ENCODE results near the gene MRPL45.
"Not testable (repeated sequence)": the region's sequence is repeated elsewhere in the genome, so short reads cannot be mapped to it uniquely, and the experiment has no call there.

MRPL45 gene

GRCh38 chr17:38288217-38288827 is 8.6 kb upstream of the MRPL45 start:
- H3K9me3 ChIP-seq (ENCODE audit: control insufficient read depth, low read length); H3K4me2 ChIP-seq (ENCODE audit: low read length); H3K27ac ChIP-seq; H3K4me1 ChIP-seq; H3K9ac ChIP-seq; H3K79me2 ChIP-seq; H2AFZ ChIP-seq; H3K36me3 ChIP-seq (ENCODE audit: control insufficient read depth, insufficient read depth, low read length); H3K27me3 ChIP-seq (ENCODE audit: control insufficient read depth, insufficient read depth, low read length); H3K4me3 ChIP-seq (ENCODE audit: low read depth, low read length): not testable (repeated sequence)
- TF ChIP-seq, protein P1, sequence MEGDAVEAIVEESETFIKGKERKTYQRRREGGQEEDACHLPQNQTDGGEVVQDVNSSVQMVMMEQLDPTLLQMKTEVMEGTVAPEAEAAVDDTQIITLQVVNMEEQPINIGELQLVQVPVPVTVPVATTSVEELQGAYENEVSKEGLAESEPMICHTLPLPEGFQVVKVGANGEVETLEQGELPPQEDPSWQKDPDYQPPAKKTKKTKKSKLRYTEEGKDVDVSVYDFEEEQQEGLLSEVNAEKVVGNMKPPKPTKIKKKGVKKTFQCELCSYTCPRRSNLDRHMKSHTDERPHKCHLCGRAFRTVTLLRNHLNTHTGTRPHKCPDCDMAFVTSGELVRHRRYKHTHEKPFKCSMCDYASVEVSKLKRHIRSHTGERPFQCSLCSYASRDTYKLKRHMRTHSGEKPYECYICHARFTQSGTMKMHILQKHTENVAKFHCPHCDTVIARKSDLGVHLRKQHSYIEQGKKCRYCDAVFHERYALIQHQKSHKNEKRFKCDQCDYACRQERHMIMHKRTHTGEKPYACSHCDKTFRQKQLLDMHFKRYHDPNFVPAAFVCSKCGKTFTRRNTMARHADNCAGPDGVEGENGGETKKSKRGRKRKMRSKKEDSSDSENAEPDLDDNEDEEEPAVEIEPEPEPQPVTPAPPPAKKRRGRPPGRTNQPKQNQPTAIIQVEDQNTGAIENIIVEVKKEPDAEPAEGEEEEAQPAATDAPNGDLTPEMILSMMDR (IDR thresholded peaks at IDR 0.05) = peak; percentile 44

DNA sequence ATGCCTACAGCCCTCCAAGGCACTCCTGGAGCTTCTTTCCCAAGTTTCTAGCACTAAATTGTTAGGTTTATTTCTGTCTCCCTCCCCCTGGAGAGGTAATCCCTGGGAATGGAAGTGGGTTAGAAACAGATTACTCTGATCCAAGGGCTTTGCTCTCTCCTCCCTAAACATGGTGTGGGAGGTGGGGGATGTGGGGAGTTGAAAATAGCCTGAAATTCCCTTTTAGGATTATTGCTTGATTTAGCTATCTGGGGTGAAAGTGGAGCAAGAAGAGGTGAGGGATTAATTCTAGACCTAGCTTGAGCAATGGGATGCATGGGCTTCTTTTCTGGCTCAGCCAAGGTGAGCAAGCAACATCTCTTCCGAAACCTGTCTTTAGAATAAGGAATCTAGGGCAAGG is 7.2 kb upstream of the MRPL45 start:
- not testable (repeated sequence) for H3K79me2 ChIP-seq; H3K27ac ChIP-seq; H2AFZ ChIP-seq; H3K4me1 ChIP-seq; H3K9me3 ChIP-seq (ENCODE audit: control insufficient read depth, low read length); H3K27me3 ChIP-seq (ENCODE audit: control insufficient read depth, insufficient read depth, low read length); H3K4me3 ChIP-seq (ENCODE audit: low read depth, low read length); H3K9ac ChIP-seq; H3K36me3 ChIP-seq (ENCODE audit: control insufficient read depth, insufficient read depth, low read length); H3K4me2 ChIP-seq (ENCODE audit: low read length)

- not testable (repeated sequence) for H3K4me1 ChIP-seq; H3K36me3 ChIP-seq (ENCODE audit: control insufficient read depth, insufficient read depth, low read length); H3K4me3 ChIP-seq (ENCODE audit: low read depth, low read length); H3K9ac ChIP-seq; H3K4me2 ChIP-seq (ENCODE audit: low read length); H3K79me2 ChIP-seq; H3K27me3 ChIP-seq (ENCODE audit: control insufficient read depth, insufficient read depth, low read length); H3K9me3 ChIP-seq (ENCODE audit: control insufficient read depth, low read length)
- H2AFZ ChIP-seq = peak overlapping the region; percentile 84
- peak overlapping the region; percentile 70 for H3K27ac ChIP-seq
These were observed 1.2 kb upstream of the MRPL45 start for GRCh38 chr17:38295602-38296365.

GRCh38 chr17:38315497-38315896 is 18.5 kb downstream of the MRPL45 start:
- H3K79me2 ChIP-seq = no peaks in the 10 kb centered on the region
- no peak overlapping the region for H2AFZ ChIP-seq
- H3K9ac ChIP-seq = no peak overlapping the region
- H3K9me3 ChIP-seq (ENCODE audit: control insufficient read depth, low read length) = no peaks in the 10 kb centered on the region
- no peak overlapping the region for H3K4me2 ChIP-seq (ENCODE audit: low read length)
- H3K27ac ChIP-seq = no peak overlapping the region
- no peak overlapping the region for H3K4me3 ChIP-seq (ENCODE audit: low read depth, low read length)
- H3K27me3 ChIP-seq (ENCODE audit: control insufficient read depth, insufficient read depth, low read length) = no peaks in the 10 kb centered on the region
- TF ChIP-seq, protein P1 (IDR thresholded peaks at IDR 0.05) = no peak
- no peaks in the 10 kb centered on the region for H3K36me3 ChIP-seq (ENCODE audit: control insufficient read depth, insufficient read depth, low read length)
- H3K4me1 ChIP-seq = no peaks in the 10 kb centered on the region

DNA sequence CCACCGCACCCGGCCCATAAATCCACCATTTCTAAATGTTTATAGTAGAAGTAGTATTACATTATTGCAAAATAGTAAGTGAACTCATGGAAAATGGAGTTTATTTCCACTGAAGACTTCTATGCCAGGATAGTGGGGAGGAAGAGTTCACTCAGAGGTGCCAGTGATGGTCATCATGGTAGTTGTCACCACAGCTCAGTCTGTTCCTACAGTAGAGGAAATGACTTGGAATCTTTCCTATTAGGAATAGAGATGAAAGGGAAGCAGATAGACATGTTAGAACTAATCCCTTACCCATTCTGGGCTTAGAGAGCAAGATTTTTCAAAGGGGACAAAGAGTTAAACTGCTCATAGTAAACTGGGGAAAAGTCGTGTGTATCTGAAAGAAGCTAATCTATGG is 20.1 kb downstream of the MRPL45 start:
- Histone ChIP-seq H3K4me3 (ENCODE audit: low read depth, low read length) (no peak overlapping the region), H3K27ac (no peak overlapping the region), H2AFZ (no peak overlapping the region), H3K79me2 (no peaks in the 10 kb centered on the region), H3K27me3 (ENCODE audit: control insufficient read depth, insufficient read depth, low read length) (no peaks in the 10 kb centered on the region), H3K36me3 (ENCODE audit: control insufficient read depth, insufficient read depth, low read length) (no peaks in the 10 kb centered on the region), H3K9me3 (ENCODE audit: control insufficient read depth, low read length) (no peaks in the 10 kb centered on the region), H3K4me2 (ENCODE audit: low read length) (no peak overlapping the region), H3K9ac (no peak overlapping the region), H3K4me1 (no peaks in the 10 kb centered on the region)
- TF ChIP-seq, protein P1 (IDR thresholded peaks at IDR 0.05) = no peak

Data from parathyroid adenoma (tissue), 2 donors.